ENCODE results near the gene MATN3.

Gene MATN3

GRCh38 chr2:20001361-20001863 is 11.1 kb downstream of the MATN3 start:
- TF ChIP-seq CSRNP3 (CRISPR knock-in tag; IDR thresholded peaks at IDR 0.05) (no peak), ZFP30 (CRISPR knock-in tag; IDR thresholded peaks at IDR 0.05) (no peak), PATZ1 (CRISPR knock-in tag; IDR thresholded peaks at IDR 0.05; ENCODE audit: borderline replicate concordance) (no peak), TCF4 (CRISPR knock-in tag; IDR thresholded peaks at IDR 0.05; ENCODE audit: borderline replicate concordance) (no peak), GLIS3 (CRISPR knock-in tag; IDR thresholded peaks at IDR 0.05) (no peak), ZFP3 (CRISPR knock-in tag; IDR thresholded peaks at IDR 0.05) (no peak), TOX (CRISPR knock-in tag; IDR thresholded peaks at IDR 0.05; ENCODE audit: borderline replicate concordance) (no peak), ESRRG (CRISPR knock-in tag; IDR thresholded peaks at IDR 0.05) (no peak), OSR1 (CRISPR knock-in tag; IDR thresholded peaks at IDR 0.05) (no peak), CSDC2 (CRISPR knock-in tag; IDR thresholded peaks at IDR 0.05) (no peak), ZNF70 (CRISPR knock-in tag; IDR thresholded peaks at IDR 0.05) (no peak), RARB (CRISPR knock-in tag; IDR thresholded peaks at IDR 0.05) (no peak), ISL1 (CRISPR knock-in tag; IDR thresholded peaks at IDR 0.05) (no peak)
- no peak for ATAC-seq

GRCh38 chr2:19993731-19994130 is 18.7 kb downstream of the MATN3 start:
- TF ChIP-seq ZNF565 (CRISPR knock-in tag; conservative IDR thresholded peaks at IDR 0.05; ENCODE audit: low read depth) (no peak), TCF4 (CRISPR knock-in tag; IDR thresholded peaks at IDR 0.05; ENCODE audit: borderline replicate concordance) (no peak), SNAI2 (CRISPR knock-in tag; IDR thresholded peaks at IDR 0.05) (no peak), ZFP30 (CRISPR knock-in tag; IDR thresholded peaks at IDR 0.05) (no peak), POU6F1 (CRISPR knock-in tag; IDR thresholded peaks at IDR 0.05; ENCODE audit: borderline replicate concordance, low read depth) (no peak), GLIS3 (CRISPR knock-in tag; IDR thresholded peaks at IDR 0.05) (no peak), TSHZ2 (CRISPR knock-in tag; IDR thresholded peaks at IDR 0.05) (no peak), RARB (CRISPR knock-in tag; IDR thresholded peaks at IDR 0.05) (no peak), BACH2 (CRISPR knock-in tag; IDR thresholded peaks at IDR 0.05; ENCODE audit: borderline replicate concordance) (no peak), ARNTL (CRISPR knock-in tag; IDR thresholded peaks at IDR 0.05; ENCODE audit: borderline replicate concordance, low read depth) (no peak), TOX (CRISPR knock-in tag; IDR thresholded peaks at IDR 0.05; ENCODE audit: borderline replicate concordance) (no peak), CSRNP3 (CRISPR knock-in tag; IDR thresholded peaks at IDR 0.05) (no peak), PATZ1 (CRISPR knock-in tag; IDR thresholded peaks at IDR 0.05; ENCODE audit: borderline replicate concordance) (no peak), ISL1 (CRISPR knock-in tag; IDR thresholded peaks at IDR 0.05) (no peak), CSDC2 (CRISPR knock-in tag; IDR thresholded peaks at IDR 0.05) (no peak), CREB5 (CRISPR knock-in tag; IDR thresholded peaks at IDR 0.05; ENCODE audit: low read depth) (no peak), ZC3H10 (CRISPR knock-in tag; IDR thresholded peaks at IDR 0.05) (no peak), ZFP3 (CRISPR knock-in tag; IDR thresholded peaks at IDR 0.05) (no peak), OSR1 (CRISPR knock-in tag; IDR thresholded peaks at IDR 0.05) (no peak), ZNF70 (CRISPR knock-in tag; IDR thresholded peaks at IDR 0.05) (no peak)
- ATAC-seq = no peak

Measured in SK-N-SH treated with all-trans-retinoic acid at 6 μM for 48 hours (cell line).